Caki2 (cell line): Measurements from ENCODE around the gene CDC40. TPM values are rescaled to one million over a fixed set of nuclear protein-coding genes. Genes with fewer than 3 reads are reported as not detected.
"Not testable (repeated sequence)": the region's sequence is repeated elsewhere in the genome, so short reads cannot be mapped to it uniquely, and the experiment has no call there.

ENCODE experiments used
- DNase-seq: peaks from one replicate; pipeline ENCODE4 v3.0.0-alpha.2; 2015; ENCODE audit warnings: low read depth
- in situ Hi-C: cut with HindIII; loops from 2 replicates; pipeline ENCODE4 v1.10.0; 2016; ENCODE audit warnings: low sequenced_read_pairs, low pct_unique_long_range_greater_than_20kb, mixed read lengths
- total RNA-seq: library from RNA; depleted of rRNA; stranded (reverse); fragments of >200 nt; shearing (Covaris generic); gene quantifications from 2 replicates; pipeline ENCODE4 v1.2.3, GENCODE V29; 2014; ENCODE audit warnings: low replicate concordance

The CDC40 gene
- total RNA-seq, 1 experiment from 2014 or later, result 15.1 TPM

DNA sequence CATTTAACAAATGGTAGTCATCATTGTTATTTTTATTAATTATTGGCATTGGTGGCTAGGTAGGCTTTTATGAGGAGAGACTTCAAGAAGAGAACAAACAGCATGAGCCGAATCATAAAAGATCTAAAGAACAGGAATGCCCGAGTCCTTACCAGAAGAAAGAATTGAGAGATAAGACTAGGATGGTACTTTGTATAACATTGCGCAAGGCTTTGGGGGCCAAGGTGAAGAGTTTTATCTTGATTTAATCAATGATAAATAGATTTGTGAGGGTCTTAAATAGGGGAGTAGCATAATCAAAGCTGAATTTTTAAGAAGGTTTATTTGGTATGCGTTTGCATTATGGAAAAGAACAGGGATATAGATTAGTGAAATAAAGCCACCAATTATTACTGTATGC lies 15.4 kb downstream of the CDC40 start:
- in situ Hi-C loops, result no loop called here
- no peak for DNase-seq

DNA sequence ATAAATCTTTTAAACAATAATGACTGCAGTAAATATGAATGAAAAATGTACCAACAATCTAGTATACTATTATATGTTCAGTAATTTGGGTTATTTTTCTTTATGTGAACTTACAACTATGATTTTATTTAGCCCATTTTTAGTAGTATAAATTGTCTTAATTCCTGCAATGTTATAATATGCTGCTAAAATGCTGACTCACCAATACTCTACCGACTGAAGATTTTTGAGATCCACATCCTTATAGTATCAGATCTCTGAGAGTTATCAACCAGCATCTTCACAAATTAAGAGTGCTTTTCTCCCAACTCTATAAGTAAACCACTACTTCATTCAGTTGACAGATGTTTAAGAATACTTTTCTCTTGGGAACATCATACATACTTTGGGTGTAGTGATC lies 16.6 kb downstream of the CDC40 start:
- DNase-seq, result no peak
- in situ Hi-C loops, result no loop called here

DNA sequence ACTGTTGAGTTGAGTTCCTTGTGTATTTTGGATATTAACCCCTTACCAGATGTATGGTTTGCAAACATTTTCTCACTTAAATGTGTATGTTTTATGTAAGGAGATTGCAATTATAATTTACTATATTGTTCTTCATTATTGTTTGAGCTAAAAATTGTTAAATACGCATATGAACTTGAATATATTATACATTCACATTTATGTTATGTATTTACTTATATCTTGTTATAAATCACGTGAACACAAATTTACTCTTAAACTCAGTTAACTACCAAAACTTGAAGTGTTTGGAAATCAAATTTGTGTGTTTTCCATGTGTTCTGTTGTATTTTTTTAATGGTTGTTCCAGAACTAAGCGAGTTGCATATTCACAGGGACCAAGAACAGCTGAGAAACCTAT lies 18.3 kb downstream of the CDC40 start:
- DNase-seq, result no peak
- in situ Hi-C loops, result no loop called here

DNA sequence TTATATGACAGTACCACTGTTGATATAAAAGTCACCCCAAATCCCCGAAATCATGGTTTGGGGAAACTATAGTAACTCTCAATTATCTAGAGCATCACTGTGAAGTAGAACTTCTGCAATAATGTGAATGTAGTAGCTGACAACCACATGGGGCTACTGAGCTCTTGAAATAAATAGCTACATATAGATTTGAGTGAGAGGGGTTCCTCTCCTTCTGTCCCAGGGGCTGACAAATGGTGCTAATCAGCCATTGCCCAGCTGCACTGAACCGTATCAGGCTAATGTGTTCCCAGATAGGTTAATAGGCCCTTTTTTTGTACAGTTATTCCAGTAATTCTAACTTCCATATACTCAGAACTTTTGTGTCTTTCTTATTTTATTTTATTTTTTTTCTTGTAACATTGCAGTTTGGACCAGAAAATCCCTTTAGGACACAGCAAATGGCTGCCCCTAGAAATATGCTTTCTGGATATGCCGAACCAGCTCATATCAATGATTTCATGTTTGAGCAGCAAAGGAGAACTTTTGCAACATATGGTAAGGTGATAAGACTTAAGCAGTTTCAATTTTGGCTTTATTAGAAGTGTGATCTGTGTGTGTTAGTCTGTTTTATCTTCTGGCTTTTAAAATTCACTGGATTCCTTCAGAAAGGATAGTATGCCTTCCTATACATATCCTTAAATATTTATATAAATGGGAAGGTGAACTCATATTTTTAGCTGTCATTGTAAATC lies 21.1 kb downstream of the CDC40 start:
- no peak for DNase-seq
- in situ Hi-C loops, result no loop called here

DNA sequence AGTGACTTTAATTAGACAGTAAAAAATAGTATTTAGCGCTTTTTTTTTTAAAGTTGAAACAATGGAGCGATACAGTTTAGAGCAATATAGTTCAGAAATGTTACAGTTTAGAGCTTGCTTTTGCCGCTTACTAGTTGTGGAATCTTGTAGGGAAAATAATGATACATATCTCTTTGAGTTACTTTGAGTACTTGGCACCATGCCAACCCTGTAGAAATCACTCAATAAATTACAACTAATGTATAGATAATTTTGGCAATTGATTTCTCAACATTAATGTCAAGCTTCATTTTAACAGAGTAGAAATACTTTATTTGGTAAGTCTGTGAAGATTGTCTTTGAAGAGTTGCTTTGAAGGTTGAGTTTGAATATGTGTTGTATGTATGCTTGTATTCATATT lies 27.4 kb downstream of the CDC40 start:
- in situ Hi-C loops, result no loop called here
- DNase-seq, result no peak

DNA sequence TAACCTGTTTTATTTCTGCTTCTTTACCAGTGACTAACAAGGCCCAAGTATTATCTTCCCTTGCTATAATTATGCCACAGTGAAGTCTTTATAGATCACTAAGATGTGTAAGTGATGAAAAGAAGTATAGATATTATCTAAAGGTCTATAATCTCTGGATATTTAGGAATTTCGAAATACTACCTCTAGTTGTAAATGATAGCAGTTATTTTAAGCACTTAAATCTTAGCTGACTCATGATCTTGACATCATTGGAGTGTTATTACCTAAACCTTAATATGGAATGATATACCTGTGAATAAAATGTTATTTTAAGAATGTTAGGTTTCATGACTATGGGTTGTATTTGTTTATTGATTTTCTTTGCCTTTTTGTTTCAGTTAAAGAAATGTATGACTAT lies 31.5 kb downstream of the CDC40 start:
- DNase-seq, result no peak
- in situ Hi-C loops, result no loop called here

DNA sequence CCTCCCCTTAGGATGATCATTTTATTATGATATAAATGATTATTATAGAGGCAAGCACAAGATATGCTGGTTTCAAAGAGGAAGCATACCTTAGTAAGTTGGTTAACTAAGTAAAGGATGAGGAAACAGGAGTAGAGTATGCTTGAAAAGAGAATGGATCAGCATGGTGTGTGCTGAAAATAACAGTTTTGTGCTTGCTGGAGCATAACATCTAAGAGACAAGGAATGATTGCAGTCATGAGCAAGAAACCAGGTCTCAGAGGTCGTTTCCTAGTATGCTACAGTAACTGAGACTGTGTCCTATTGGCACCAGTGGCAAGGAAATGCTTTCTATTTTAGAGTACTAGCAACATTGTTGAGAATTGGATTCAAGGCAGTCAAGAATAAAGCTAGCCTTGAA lies 34.1 kb downstream of the CDC40 start:
- peak; percentile 56 for DNase-seq
- in situ Hi-C loops, result no loop called here

DNA sequence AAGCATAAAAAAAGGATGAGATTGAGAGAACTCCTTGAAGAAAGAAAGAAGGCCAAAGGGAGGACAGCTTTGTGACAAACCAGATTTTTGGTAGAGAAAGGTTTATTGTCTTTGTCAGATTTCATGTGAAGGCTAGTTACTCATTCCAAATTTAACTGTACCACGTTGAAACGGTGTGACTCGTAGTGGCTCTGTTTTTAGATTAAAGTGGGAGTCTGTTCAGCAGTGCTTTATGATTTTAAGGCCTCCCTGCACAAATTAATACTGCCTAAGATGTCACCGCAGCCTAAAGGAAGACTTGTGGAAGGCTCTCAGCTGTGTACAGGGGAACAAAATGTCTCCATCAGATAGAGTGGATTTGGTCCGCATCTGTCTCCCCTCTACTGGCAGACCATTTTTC lies 35.9 kb downstream of the CDC40 start:
- no peak for DNase-seq
- in situ Hi-C loops, result no loop called here

DNA sequence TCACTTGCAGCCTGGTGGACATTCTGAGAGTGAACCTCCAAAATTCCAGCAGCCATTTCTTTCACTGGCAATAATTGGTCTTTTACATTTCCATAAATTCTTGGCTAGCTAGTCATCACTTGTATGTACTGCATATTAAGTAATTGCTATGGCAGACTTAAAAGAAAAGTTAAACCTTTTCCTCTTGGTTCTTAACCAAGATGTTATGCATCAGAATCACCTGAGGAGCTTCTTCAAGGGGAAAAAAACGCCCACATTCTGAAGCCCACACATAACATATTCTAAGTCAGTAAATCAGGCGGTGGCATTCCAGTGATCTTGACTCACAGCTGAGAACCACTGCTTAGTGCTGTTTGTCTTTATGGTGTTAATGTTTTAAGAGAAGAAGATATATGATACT lies 37.0 kb downstream of the CDC40 start:
- DNase-seq, result peak; percentile 91
- in situ Hi-C loops, result no loop called here

DNA sequence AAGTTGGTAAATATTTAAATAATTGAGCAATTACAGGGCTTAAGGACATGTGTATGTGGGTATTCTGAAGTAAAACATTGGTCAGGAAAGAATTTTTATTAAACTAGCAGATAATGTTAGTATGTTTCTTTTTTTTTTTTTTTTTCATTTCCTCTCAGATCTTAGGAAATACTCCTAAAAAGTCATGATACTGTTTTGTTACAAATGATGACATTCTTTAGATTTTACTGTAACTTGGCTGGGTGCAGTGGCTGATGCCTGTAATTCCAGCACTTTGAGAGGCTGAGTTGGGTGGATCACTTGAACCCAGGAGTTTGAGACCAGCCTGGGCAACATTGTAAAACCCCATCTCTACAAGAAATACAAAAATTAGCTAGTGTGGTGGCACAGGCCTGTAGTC lies 41.5 kb downstream of the CDC40 start:
- in situ Hi-C loops, result no loop called here
- DNase-seq, result no peak

DNA sequence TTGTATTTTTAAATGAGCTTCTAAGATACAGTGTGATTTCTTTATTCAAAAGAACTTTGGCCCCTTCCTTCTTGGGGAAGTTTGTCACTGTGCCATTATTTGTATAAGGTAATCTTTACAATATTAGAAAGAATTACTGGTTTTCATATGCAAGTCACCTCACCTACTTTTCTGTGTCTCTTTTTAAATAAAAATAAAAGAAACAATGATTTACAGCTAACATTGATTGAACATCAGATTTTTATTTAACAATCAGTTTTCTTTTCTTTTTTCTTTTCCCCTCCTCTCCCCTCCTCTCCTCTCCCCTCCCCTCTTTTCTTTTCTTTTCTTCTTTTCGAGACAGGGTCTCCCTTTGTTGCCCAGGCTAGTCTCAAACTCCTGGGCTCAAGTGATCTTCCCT lies 46.0 kb downstream of the CDC40 start:
- in situ Hi-C loops, result no loop called here
- no peak for DNase-seq

DNA sequence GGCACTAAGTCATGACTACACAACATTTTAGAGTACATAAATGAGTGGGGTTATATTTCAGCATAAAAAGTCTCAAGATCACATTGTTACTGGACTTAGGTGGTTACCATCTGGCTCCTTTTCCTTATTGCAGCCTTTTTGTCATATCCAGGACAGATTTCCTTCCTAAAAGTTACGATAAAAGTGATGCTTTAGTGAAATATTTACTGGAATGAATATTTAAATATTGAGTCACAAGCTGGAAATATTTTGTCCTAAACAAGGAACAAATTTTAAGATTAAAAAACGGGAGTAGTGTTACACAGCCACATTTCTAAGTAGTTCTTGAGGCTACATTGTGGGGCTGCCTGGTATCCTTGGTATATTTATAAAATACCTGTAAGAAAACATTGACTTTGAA lies 52.2 kb downstream of the CDC40 start:
- in situ Hi-C loops, result no loop called here
- no peak for DNase-seq

DNA sequence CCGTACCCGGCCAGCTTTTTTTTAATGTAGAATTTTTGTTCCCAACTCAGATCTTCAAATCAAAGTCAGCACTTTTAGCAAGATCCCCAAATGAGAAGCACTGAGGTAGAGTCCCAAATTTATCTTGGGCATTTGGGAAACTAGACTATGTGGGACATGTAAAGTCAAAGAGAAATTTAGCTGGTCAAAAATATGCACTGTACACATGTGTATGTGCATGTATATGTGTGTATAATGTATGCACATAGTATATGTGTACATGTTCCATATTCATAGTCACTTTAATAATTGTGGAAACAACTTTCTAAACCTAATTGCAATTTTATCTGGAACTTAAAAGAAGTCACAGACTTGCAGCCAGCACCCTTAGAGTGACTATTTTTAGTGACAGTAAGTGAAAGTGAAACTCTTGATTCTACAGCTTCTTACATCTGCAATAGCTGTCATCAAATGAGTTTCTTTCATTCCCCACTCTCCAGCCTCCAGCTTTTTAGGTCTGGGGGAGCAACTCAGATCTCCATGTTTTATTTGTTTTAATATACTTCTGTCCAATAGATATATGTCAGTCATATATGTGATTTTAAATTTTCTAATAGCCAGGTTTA lies 53.6 kb downstream of the CDC40 start:
- in situ Hi-C loops, result no loop called here
- DNase-seq, result no peak

DNA sequence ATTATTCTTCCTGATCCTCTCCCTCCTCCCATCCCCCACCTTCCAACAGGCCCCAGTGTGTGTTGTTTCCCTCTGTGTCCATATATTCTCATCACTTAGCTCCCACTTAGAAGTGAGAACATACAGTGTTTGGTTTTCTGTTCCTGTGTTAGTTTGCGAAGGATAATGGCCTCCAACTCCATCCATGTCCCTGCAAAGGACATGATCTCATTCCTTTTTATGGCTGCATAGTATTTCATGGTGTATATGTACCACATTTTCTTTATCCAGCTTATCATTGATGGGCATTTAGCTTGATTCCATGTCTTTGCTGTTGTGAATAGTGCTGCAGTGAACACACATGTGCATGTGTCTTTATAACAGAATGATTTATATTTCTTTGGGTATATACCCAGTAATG lies 55.8 kb downstream of the CDC40 start:
- in situ Hi-C loops, result not testable (repeated sequence)

DNA sequence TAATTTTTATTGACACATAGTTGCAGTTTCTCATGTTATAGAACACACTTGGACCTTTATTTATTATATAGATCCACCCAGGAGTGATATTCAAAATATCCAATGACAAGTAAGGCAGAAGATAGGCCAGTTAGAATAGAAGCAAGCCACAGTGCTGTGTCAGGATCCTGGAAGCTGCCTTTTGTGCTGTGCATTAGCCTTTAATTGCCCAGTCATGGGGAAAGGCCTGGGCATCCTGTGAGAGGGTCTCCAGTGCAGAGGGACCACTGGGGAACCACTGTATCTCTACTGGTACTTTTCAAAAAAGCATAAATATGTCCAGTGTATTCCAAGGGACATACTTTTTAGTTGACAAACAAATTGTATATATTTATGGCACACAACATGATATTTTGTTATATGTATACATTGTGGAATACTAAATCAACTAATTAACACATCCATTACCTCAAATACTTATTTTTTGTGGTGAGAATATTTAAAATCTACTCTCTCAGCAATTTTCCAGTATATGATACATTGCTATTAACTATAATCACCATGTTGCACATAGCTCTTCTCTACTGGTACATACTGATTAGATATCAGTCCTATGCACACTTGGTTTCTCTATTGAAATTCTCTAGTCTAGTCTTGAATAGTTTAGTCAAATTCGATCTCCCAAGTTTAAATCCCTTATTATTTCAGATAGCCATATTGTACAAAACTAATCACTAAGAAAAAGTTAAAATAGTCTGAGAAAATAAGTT lies 59.5 kb downstream of the CDC40 start:
- no peak for DNase-seq
- in situ Hi-C loops, result no loop called here

More for the DNA sequence above, 55.8 kb downstream of the CDC40 start:
- not testable (repeated sequence) for DNase-seq

DNA sequence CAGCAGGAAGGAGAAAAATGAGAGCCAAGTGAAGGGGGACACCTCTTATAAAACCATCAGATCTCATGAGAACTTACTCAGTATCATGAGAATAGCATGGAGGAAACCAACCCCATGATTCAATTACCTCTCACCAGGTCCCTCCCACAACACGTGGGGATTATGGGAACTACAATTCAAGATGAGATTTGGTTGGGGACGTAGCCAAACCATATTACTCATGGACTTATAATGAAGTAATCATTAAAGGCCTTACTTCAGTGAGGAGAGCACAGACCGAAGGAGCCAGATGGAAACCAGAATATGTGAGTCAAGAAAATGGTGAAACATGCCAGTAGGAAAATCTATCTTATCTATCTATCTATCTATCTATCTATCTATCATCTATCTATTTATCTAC lies 64.4 kb downstream of the CDC40 start:
- DNase-seq, result not testable (repeated sequence)

DNA sequence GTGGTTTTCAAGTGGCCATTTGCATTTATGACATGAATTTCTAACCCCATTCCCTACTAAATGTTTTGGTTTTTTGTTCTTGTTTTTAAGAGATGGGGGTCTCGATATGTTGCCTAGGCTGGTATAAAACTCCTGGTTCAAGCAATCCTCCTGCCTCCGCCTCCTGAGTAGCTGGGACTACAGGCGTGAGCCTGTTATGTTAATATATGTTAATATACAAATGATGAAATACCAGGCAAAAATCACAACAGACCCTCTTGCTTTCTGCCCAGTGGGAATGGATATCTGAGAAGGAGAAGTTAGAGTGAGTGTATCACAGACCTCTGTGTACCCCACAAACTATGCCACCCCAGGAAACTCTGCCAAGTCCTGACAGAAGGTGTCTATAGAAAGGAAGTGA lies 66.2 kb downstream of the CDC40 start:
- DNase-seq, result no peak

More for the DNA sequence above, 64.4 kb downstream of the CDC40 start:
- in situ Hi-C loops, result not testable (repeated sequence)

DNA sequence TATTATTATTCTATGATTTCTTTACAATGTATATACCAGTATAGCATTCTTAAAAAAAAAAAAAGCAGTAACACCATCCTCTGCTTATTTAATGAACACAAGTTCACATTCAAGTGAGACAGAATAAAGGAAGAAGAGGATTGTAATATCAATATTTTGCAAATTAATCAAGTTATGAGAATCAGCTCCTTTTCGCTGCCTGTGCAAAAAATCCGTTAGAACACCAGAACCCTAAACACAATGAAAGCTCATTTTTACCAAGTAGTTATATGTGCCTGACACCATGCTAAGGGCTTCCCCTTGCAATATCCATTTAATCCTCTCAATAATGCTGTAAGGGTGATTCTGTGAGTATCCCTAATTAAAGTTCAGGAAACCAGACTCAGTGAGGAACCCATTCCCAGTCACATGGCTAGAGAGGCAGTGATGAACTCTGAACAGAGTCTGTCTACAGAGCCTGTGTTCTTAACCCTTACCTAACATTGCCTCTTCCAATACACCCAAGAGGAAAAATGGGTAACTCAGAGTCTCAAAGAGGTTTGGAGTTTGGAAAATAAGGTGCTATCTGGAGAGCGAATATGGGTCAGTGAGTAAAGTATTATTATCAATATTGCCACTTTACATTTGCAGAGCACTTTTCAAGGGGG lies 66.8 kb downstream of the CDC40 start:
- in situ Hi-C loops, result no loop called here
- DNase-seq, result no peak

More for the DNA sequence above, 66.2 kb downstream of the CDC40 start:
- in situ Hi-C loops, result no loop called here

DNA sequence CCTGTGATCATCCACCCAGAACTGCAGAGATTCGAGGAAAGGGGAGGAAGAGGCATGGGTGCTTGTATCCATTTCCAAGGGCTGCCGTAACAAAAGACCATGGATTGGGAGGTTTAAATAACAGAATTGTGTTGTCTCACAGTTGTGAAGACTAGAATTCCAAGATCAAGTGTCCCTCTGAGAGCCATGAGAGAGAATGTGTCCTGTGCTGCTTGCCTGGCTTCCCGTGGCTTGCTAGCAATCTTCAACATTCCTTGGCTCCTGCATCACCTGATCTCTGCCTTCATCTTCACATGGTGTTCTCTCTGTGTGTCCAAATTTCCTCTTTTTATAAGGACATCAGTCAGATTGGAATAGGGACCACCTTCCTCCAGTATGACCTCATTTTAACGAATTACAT lies 69.8 kb downstream of the CDC40 start:
- in situ Hi-C loops, result no loop called here
- DNase-seq, result no peak
